Progenitor cell of endocrine pancreas (in vitro differentiated cells): ENCODE results near the gene PEX10. TPM values are rescaled to one million over a fixed set of nuclear protein-coding genes. Genes with fewer than 3 reads are reported as not detected.

Experiments used
- DNase-seq: peaks from one replicate; pipeline ENCODE4 v3.0.0; 2021; ENCODE audit warnings: low spot score; ENCODE audit not compliant: unreplicated experiment
- H3K27ac Mint-ChIP-seq: 2 replicates; pipeline ENCODE4 v1.8.0; 2021; ENCODE audit warnings: mild to moderate bottlenecking, moderate library complexity, mixed read lengths
- H3K27me3 Mint-ChIP-seq: 2 replicates; pipeline ENCODE4 v1.8.0; 2021; ENCODE audit warnings: mixed read lengths
- H3K36me3 Mint-ChIP-seq: 2 replicates; pipeline ENCODE4 v1.8.0; 2022; ENCODE audit warnings: mixed read lengths; ENCODE audit not compliant: insufficient read depth
- H3K4me1 Mint-ChIP-seq: 2 replicates; pipeline ENCODE4 v1.8.0; 2021; ENCODE audit warnings: low read depth, mixed read lengths
- H3K4me3 Mint-ChIP-seq: 2 replicates; pipeline ENCODE4 v1.8.0; 2021; ENCODE audit warnings: low read depth, mild to moderate bottlenecking, moderate library complexity, mixed read lengths
- H3K9me3 Mint-ChIP-seq: 2 replicates; pipeline ENCODE4 v1.8.0; 2021; ENCODE audit warnings: low read depth, mixed read lengths
- CTCF ChIP-seq: fragments of 200-600 bp; sonication (generic); IDR thresholded peaks from one replicate; pipeline ENCODE4 v1.5.0; 2021; ENCODE audit warnings: antibody characterized with exemption, mild to moderate bottlenecking; ENCODE audit not compliant: unreplicated experiment
- total RNA-seq: library from RNA; stranded (reverse); gene quantifications from 2 replicates; pipeline ENCODE4 v1.2.1, GENCODE V29; 2021

PEX10 gene
- total RNA-seq, 1 donor from 2014 or later, result 27.5 TPM

DNA sequence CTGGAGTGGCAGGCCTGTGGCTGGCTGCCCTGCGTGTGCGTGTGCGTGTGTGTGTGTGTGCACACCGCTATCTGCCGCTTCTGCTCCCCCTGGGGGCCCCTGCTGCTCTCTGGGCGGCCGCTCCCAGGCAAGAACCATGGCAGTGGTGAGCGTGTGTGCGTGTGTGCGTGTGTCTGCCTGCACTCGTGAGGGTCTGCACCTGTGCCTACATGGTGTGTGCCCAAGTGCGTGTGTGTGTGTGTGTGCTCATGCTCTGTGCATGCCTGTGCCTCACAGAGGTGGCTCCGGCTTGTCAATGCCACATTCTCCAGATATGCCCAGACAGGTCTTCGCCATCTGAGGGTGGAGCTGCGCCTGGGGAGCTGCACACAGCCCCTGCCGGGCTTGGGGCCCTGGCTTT lies 18.7 kb upstream of the PEX10 start:
- DNase-seq, result no peak
- no peak overlapping the region for H3K27ac Mint-ChIP-seq
- no peak for TF ChIP-seq CTCF

GRCh38 chr1:2430592-2430973 lies 18.2 kb upstream of the PEX10 start:
- H3K4me1 Mint-ChIP-seq, result no peaks in the 10 kb centered on the region
- peaks cover 7% of the 10 kb centered on the region for H3K27me3 Mint-ChIP-seq
- no peak for DNase-seq
- peak overlapping the region; percentile 62 for H3K27ac Mint-ChIP-seq
- H3K9me3 Mint-ChIP-seq, result no peaks in the 10 kb centered on the region
- H3K36me3 Mint-ChIP-seq, result no peaks in the 10 kb centered on the region
- no peak overlapping the region for H3K4me3 Mint-ChIP-seq
- TF ChIP-seq CTCF, result no peak

More for the DNA sequence above, 18.7 kb upstream of the PEX10 start:
- H3K9me3 Mint-ChIP-seq, result no peaks in the 10 kb centered on the region
- no peaks in the 10 kb centered on the region for H3K4me1 Mint-ChIP-seq
- H3K4me3 Mint-ChIP-seq, result no peak overlapping the region
- no peaks in the 10 kb centered on the region for H3K36me3 Mint-ChIP-seq
- H3K27me3 Mint-ChIP-seq, result peaks cover 7% of the 10 kb centered on the region

DNA sequence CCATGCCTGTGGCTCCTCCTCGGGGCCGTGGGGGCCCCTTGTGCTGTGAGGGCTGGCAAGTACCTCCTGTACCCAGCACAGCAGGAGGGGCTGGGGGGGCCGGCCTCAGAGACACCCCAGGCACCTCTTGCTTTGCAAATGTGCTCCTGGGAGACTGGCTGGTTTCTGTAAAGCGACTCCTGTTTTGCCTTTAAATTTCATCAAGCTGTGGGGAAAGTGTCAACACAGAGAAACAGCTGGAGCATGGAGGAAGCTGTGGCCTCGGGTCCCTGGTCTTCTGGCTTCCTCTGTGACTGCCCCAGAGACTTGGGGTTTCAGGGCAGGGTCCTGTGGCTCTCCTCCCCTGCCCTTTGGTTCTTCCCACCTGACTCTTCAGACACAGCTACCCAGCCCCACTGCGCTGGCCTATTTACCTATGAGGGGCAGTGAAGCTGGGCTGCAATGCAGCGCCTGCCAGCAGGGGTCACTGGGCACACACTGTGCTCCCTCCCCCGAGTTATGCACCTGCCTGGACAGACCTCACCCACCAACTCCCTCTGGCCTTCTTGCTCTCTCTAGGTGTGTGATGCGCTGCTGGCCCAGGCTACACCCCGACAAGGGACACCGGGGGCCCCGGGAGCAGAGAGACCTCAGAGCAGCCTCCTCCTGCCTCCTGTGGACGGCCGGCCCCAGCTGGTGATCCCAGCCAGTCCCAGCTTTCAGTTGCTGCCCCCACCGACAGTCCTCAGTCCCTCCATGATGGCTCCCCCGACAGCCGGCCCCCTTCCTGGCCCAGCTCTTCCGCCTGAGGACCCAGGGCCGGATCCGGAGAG lies 17.6 kb upstream of the PEX10 start:
- Mint-ChIP-seq H3K9me3 (no peaks in the 10 kb centered on the region), H3K27ac (no peak overlapping the region), H3K36me3 (no peaks in the 10 kb centered on the region), H3K4me1 (no peaks in the 10 kb centered on the region), H3K27me3 (peaks cover 4% of the 10 kb centered on the region), H3K4me3 (no peak overlapping the region)
- TF ChIP-seq CTCF, result peak; percentile 34
- no peak for DNase-seq

GRCh38 chr1:2428490-2428889 lies 16.1 kb upstream of the PEX10 start:
- H3K9me3 Mint-ChIP-seq, result no peaks in the 10 kb centered on the region

GRCh38 chr1:2427976-2428375 lies 15.6 kb upstream of the PEX10 start:
- H3K4me3 Mint-ChIP-seq, result no peak overlapping the region
- H3K27ac Mint-ChIP-seq, result no peak overlapping the region
- no peaks in the 10 kb centered on the region for H3K36me3 Mint-ChIP-seq

More at GRCh38 chr1:2428490-2428889, 16.1 kb upstream of the PEX10 start:
- Mint-ChIP-seq H3K36me3 (no peaks in the 10 kb centered on the region), H3K27me3 (peaks cover 3% of the 10 kb centered on the region), H3K27ac (no peak overlapping the region), H3K4me3 (no peak overlapping the region), H3K4me1 (no peaks in the 10 kb centered on the region)
- no peak for DNase-seq
- TF ChIP-seq CTCF, result no peak

More at GRCh38 chr1:2427976-2428375, 15.6 kb upstream of the PEX10 start:
- Mint-ChIP-seq H3K9me3 (peaks cover under 1% of the 10 kb centered on the region), H3K27me3 (peaks cover 7% of the 10 kb centered on the region), H3K4me1 (no peaks in the 10 kb centered on the region)
- DNase-seq, result no peak
- no peak for TF ChIP-seq CTCF
